GM19328 (cell line): ENCODE results near the gene TMEM151B.
"Not testable (repeated sequence)": the region's sequence is repeated elsewhere in the genome, so short reads cannot be mapped to it uniquely, and the experiment has no call there.

Source experiments
- ATAC-seq: cut with Tn5 transposase; IDR thresholded peaks from one replicate; pipeline ENCODE4 v1.9.1; 2021; ENCODE audit warnings: mild to moderate bottlenecking, moderate library complexity; ENCODE audit not compliant: unreplicated experiment

The TMEM151B gene

DNA sequence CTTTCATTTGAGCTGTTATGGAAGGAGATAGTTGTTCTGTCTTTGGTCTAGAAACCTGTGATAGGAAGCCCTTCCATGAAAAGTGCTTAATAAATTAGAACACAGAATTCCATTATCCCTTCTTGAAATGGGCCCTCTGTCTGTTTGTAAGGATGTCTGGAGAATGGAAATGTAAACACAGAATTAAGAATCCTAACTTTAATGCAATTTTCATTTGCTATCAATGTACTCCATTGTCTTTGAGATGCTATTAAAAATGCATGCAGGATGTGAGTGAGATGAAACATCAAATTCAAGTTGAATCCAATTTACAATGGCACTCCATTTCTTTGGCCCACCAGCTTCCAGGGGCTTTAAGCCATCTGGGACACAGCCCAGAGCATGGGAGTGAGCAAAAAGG, 56.8 kb downstream of the TMEM151B start:
- ATAC-seq, result no peak

DNA sequence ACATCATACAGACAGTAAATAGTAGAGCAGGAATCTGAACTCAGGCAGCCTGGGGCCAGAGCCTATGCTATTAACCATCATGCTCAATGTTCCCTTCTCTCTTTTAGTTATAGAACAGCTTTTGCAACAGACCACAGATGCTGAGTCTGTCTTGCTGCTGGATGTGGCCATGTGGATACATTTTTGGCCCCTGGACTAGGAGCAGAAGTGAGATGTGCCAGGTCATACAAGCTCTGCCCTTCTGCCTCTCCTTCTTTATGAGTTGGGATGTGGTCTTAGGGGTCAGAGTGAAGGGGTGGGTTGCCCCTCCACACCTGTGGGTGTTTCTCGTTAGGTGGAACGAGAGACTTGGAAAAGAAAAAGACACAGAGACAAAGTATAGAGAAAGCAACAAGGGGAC, 57.5 kb downstream of the TMEM151B start:
- ATAC-seq, result no peak

DNA sequence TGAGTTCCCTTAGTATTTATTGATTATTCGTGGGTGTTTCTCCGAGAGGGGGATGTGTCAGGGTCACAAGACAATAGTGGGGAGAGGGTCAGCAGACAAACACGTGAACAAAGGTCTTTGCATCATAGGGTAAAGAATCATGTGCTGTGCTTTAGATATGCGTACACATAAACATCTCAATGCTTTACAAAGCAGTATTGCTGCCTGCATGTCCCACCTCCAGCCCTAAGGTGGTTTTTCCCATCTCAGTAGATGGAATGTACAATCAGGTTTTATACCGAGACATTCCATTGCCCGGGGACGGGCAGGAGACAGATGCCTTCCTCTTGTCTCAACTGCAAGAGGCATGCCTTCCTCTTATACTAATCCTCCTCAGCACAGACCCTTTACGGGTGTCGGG, 58.0 kb downstream of the TMEM151B start:
- ATAC-seq, result not testable (repeated sequence)

DNA sequence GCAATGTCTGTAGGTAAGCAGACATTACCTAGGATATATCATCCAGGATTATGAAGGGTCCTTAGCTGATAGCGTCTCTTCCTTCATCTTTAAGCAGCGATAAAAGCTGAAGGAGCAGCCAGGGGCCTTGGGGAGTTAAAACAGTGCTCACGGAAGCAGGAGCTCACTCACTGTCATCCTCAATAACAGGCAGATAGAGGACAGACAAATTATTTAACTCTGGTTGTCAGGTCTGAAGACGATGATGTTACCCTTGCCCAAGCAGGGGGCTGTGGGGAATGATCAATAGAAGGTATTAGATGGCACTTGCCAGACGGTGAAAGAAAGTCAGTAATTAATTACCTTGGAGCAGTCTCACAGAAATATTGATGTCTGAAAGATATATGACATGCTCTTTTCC, 59.6 kb downstream of the TMEM151B start:
- no peak for ATAC-seq

DNA sequence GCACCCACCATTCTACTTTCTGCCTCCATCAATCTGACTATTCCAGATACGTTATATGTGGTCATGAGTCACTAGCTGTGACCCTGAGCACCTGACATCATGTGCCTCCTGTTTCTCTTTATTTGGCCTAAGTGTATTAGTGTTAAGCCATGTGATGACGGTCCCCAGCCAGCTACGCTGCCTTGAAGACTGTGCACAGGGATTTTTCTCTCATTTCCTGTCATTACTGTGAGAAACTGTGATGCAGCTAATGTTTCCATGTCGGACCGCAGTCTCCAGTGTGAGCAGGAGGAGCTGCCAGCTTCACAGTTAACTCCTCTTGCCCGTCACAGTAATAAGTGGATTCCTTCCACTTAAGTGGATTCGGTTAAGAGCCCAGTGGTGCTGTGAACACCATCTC, 62.3 kb downstream of the TMEM151B start:
- no peak for ATAC-seq

DNA sequence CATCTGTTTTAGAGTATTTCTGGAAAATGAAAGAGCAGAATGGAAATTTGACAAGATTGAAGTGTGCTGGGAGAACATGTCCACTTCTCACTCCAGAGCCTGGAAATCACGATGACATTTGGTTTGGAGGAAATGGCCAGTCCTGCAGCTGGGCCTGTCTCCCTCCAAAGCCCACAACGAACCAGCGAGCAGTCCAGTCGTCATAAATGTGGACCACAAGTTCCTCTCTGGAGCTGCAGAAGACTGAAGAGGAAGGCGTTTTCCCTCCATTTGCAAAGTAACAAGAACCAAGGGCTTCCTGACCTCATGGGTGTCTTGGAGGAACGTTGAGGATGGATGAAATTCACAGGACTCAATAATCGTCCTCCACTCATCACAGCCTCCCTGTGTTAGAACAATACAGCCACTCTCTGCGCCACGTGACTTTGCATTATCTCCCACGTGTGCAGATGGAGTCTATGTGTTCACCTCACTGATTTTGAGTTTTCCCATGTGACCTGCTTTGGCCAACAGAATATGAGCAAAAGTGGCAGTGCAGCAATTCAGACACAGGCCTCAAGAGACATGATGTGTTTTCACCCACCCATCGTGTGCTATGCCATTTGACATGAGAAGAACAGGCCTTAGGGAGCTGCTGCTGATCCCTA, 63.1 kb downstream of the TMEM151B start:
- no peak for ATAC-seq

DNA sequence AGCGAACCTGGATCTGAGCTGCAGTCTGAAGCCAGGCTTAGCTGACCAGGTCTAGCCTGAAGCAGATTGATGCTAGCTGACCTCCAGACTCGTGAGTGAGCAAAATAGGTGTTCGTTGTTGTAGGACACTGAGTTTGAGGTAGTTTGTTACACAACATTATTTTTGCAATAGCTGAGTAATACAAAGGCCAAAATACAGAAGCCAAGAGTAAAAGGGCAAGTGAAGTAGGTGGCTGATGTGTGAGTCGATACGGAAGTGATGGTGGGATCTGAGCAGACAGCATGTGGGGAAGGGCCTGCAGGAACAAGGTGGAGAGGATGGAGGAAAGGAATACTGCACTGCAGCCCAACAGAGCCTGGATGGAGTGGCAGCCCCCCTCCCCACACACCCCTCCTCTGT, 63.7 kb downstream of the TMEM151B start:
- ATAC-seq, result no peak

DNA sequence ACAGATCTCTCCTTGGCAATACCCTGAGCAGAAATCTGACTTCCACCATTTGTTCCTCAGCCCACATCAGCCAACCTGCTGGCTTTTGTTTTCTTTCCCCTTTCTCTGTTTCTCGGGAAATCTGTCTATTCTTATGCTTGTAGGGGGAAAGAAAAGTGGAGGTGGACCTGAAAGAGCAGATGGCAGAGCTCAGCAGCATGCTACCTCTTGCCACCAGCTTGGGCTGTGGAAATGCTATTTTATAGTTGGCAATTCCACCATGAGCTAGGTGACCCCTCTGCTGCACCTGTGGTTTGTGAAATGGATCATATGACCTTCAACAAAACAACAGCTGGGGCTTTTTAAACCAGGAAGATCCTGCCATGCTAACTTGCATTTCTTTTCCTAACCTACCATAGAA, 65.4 kb downstream of the TMEM151B start:
- ATAC-seq, result no peak

DNA sequence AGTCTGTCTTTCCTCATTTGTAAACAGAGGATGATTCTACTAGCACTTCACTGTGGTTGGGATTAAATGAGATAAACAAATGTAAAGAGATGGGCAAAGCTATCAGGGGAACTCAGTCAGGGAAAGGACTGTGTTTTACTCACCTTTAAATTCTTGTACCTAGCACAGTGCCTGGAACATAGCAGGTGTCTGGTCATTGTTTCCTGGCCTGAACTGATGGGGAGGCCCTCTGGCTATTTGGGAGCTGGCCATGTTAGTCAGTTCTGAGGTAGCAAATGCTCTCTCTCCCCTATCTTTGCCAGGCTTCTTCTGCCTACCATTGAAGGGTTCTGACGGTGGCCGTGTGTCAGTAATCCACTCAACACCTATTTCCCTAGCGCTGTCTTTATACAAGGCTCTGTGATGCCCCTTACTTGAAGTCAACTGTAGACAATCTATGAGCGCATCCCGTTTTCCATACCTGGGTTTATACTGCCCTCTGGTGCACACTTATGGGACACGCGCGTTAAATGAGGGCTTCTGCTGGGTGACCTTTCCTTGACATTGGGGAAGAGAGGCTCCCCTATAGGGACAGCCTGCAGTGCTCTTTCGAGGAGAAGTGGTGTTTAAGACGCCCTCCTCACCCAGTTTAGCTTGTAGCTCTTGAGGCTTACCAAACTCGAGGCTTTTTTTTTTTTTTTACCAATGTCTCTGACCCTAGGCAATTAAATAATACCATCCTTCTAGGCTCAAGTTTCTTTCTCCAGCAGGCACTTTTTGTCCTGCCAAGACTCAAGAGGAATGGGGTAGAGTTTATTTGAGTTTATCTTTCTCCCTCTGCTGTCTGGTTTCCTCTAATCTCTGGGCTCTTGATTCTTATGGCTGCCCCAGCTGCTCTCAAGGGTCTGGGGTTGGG, 68.2 kb downstream of the TMEM151B start:
- no peak for ATAC-seq

DNA sequence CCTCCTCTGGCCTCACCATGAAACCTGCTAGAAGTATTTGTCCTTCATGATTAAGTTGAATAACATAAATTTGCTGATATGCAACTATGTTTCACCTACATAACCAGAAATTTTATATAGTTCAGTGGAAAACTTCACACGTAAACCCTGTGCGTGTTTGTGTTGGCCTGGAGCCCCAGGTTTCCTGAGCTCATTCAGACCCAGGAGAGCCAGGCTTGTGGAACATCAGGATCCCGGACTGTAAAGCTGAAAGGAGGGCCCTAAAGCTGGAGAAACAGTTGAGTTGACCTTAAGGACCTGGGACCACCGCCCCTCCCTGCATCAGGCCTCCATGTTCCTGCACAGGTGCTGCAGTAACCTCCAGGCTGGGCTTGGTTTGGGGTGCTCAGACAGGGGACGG, 69.1 kb downstream of the TMEM151B start:
- ATAC-seq, result no peak

DNA sequence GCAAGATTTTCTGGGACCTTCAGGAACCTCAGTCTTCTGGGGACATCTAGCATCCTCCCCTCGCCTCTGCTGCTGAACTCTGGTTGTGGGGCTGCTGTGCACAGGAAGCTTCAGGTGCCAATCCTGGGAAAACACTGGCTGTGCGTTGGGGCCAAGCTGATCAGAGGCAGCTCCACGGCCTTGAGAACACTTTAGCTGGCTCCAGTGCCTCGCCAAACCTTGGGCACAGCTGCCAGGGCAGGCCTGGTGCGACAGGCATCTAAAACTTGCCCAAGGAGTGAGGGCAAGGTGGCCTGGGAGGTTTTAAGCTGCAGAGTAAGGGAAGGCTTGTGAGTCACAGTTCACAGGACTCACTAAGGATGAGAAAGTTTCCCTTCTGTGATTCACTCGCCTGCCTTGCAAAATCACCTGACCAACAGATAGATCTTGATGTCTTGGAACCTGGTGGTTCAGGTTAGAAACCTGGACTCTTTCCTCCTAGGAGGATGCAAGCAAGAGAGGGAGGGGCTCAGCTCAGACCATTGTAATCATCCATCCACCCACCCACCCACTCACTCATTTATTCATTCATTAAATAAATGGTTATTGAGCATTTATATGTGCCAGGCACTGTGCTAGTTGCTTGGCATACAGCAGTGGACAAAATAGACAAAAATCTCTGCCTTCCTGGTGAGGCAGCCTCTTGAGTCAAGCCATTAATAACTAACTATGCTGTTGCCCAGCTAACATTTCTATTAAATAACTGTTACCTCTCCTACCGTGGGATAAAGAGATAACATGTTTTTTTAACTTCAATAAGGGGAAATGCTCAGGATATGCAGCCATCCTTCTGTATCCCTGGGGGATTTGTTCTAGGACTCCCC, 69.7 kb downstream of the TMEM151B start:
- no peak for ATAC-seq

DNA sequence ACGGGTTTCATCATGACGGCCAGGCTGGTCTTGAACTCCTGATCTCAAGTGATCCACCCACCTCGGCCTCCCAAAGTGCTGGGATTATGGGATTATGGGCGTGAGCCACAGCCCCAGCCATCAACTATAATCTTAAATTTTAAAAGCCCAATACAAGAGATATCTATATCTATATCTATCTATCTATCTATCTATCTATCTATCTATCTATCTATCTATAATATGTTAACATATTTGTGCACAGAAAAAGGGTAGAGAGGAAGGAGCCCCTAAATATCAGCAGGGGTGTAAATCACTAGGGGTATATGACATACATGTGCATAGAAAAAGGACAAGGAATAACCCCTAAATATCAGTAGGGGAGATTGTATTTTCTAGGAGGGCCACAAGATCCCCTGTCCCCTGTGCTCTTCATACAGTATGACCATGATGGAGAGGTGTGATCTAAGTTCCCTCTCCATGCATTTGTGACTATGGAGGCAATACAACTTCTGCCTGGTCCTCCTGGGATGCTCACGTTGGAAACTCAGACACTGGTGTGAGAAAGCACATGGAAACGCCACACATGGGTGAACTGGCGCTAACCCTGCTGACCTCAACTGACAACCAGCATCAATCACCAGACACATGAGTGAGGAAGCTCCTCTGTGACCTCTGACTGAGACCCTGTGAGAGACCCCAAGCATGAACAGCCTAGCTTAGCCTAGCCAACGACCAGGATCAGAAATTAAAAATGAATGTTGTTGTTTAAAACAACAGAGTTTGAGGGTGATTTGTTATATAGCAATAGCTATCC, 71.0 kb downstream of the TMEM151B start:
- ATAC-seq, result no peak

DNA sequence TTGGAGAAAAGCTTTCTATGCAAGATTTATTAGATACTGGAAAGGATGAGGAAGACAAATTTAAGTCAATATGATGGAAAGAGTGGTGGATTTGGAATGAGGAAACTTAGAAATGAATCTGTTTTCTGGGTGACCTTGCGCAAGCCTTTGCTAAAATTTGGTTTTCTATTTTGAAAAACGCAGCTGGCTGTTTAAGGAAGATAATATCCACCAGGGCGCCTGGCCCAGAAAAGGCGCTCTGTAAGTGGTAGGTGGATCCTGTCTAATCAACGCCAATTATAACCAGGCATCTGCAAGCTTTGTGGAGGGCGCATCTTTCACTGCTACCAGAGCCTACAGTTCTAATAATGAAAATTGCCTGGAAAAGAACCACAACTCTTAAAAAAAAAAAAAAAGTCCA, 71.8 kb downstream of the TMEM151B start:
- no peak for ATAC-seq

DNA sequence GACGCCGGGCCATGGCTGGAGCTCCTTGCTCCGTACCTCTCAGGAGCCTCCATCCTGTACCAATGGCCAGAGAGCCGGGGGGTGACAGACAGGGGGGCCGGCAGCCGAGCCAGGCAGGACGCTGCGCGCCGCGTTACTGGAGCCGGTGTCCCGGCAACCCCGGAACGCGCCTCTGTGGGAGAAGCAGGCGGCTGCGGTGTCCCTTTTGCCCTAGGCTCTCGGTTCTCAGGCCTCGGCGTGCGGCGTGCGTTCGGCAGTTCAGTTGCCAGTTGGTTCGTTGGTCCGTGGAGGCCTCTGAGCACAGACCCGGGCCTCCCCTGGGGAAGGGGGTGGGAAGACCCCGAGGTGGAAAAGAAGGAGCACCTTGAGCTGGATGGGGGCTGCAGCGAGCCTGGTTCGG, 72.2 kb downstream of the TMEM151B start, which contains the start of gene SPATS1:
TSS of gene SPATS1 (plus strand) at position 162 of the 400 bp plus-strand sequence. CDS start 446 bp downstream, outside the sequence.
- ATAC-seq, result no peak

DNA sequence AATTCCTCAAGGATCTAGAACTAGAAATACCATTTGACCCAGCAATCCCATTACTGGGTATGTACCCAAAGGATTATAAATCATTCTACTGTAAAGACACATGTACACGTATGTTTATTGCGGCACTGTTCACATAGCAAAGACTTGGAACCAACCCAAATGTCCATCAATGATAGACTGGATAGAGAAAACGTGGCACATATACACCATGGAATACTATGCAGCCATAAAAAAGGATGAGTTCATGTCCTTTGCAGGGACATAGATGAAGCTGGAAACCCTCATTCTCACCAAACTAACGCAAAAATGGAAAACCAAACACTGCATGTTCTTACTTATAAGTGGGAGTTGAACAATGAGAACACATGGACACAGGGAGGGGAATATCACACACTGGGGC, 76.6 kb downstream of the TMEM151B start:
- not testable (repeated sequence) for ATAC-seq

DNA sequence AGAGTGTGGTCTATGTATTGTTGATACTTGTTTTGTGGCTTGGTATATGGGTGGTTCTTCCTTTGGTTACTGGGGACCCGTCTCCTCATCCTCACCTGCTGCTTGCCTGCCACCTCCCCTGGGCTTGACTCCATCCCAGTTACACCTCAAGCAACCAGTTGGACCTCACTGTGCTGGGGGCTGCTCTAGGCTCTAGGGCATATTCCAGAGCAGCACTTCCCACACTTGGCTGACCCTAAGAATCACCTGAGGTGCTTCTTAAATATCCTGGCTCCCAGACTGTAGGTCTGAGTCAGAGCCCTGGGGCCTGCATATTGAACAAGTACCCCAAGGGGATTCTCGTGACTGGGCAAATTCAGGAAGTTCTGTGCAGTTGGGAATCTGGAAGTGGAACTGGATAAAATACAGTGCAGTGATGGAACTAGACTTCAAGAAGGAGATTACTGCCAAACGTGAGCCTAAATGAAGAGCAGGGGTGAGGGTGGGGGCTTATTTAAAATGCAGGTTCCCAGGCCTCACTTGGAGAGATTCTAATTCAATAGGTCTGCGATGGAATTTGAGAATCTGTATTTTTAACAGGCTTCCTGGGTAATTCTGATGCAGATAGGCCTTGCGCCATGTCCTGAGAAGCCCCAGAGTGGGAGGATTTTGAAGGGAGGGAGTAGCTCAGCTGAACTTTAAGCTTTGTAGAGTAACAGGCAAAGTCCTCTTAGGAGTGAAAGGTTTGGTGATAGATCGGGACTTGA, 79.8 kb downstream of the TMEM151B start:
- ATAC-seq, result no peak

DNA sequence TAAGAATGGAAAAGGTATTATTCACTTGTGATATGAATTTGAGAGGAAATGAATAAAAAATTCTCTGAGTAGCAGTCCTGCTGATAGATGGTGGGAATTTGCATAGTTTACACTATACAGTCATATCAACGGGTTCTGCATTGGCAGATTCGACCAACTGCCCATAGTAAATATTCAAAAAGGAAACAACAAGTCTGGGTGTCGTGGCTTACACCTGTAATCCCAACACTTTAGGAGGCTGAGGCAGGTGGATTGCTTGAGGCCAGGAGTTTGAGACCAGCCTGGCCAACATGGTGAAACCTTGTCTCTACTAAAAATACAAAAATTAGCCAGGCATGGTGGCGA, 80.4 kb downstream of the TMEM151B start:
- ATAC-seq, result not testable (repeated sequence)

DNA sequence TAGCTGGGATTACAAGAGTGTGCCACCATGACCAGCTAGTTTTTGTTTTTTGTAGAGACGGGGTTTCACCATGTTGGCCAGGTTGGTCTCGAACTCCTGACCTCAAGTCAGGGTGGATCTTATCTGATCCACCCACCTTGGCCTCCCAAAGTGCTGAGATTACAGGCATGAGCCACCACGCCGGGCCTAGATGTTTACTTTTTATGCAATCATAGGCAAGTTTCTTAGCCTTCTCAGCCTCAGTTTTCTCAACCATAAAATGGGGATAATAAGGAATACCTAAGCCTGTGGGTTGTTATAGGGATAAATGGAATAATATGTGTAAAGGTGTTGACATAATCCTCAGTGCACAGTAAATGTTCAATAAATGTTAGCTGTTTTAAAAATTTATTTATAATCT, 82.0 kb downstream of the TMEM151B start:
- no peak for ATAC-seq

DNA sequence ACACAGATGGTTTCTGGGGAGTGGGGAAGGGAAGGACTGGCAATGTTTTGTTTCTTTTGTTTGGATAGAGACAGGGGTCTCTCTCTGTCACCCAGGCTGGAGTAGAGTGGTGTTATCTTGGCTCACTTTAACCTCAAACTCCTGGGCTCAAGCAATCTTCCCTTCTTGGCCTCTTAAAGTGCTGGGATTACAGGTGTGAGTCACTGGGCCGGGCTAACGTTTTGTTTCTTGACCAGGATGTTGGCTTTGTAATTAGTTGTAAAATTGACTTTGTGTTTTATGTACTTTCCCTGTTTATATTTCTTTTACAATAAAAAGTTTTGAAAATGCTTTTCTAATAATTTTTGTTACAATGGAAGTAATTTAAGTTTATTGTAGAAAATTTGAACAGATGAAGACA, 83.1 kb downstream of the TMEM151B start:
- ATAC-seq, result no peak

DNA sequence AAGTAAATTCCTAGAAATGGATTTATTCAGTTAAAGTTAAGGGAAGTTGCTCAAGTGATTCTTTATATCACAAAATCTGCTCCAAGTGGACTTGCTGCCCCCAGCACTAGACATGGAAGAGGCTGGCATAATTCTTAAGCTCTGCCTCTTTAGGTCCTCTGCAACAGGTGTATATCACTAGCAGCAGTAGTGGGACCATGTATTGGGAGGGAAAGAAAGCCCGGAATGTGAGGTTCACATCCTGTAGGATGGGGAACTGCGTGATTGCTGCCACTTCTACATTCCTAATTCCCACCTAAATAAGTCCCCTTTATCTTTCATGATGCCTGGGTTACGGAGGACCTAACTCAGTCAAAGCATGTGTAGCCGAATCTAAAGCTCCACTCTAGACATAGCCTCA, 85.4 kb downstream of the TMEM151B start:
- ATAC-seq, result no peak
